Cerebellar nuclear complex (tissue), 1 donor: ENCODE data around the gene EFNB2.

Experiments used
- DNase-seq, 2 experiments: peaks; one replicate each; lab custom pipeline; 2025; lab: John Stamatoyannopoulos, UW

EFNB2 gene

DNA sequence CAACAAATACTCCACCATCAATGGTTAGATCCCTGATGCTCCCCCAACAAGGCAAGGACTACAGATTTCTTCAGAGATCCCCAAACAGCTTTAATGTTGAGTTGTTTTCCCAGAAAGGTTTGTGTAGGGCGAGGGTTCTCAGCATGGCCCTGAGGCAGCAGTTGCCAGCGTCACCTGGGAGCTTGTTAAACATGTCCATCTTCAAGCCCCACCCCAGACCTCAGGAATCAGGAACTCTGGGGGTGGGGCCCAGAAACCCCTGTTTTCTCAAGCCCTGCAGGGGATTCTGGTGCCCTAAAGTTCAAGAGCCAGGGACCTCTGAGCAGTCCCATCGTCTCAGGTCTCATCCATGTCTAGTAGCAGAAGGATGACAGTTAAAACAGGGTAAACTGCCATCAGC, 9.6 kb downstream of the EFNB2 start:
- no peak for DNase-seq

DNA sequence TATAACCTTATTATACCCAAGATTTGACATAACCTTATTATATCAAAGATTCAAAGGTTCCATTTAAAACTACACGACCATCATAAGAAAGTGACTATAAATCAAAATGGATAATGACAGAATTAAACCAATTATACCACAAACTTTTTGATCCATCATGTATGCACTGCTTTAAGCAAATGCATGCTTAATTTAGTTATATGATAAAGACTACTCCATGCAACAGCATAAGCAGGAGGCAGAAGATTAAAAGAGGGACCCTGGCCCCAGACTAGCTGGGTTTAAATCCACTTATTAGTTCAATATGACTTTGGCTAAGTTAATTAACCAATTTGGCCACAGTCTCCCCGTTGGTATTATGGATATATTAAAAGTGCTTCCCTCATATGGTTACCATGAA, 11.4 kb downstream of the EFNB2 start:
- DNase-seq = no peak

DNA sequence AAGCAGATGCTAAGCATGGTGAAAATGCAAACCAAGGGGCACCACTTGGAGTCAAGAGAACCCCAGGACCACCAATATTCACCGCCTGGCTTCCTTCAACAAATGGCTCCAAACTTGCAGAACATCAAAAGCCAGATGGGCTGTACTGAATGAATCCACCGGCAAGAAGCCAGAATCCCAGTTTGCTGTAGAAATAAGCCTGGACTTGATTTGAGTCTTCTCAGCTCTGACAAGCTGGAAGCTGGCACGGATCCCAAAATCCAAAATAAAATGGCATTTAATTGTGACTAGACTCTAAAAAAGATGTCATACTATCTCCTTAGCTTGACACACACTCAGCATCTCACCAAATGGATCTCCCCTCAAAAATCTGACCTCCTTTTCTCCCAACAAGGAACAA, 11.9 kb downstream of the EFNB2 start:
- no peak for DNase-seq

DNA sequence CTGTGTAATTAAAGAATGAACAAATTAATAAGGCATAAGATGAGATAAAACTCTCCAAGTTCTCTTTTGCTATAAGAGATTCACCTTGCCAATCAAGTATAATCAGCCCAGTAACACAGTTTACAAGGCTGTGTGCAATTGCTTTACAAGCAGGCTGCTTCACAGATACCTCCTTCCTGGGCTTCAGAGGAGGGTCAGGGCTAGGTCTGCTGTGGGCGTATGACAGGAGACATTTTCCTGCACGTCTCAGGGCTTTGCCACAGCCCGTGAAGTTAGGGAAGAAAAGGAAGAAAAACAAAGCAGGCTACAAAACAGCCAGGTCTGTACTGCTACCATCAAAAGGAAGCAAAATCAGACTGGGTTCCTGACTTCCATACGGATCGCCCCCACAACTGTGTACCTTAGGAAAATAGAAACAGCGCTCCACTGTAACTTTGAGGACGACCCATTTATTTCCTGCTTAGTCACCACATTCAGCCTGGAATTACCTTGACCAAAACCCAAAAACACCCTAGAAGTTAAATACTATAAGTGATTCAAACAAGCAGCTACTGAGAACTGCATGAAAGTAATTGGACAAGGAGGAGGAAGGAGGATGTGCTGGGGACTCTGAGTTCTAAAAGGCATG, 12.4 kb downstream of the EFNB2 start:
- no peak for DNase-seq

DNA sequence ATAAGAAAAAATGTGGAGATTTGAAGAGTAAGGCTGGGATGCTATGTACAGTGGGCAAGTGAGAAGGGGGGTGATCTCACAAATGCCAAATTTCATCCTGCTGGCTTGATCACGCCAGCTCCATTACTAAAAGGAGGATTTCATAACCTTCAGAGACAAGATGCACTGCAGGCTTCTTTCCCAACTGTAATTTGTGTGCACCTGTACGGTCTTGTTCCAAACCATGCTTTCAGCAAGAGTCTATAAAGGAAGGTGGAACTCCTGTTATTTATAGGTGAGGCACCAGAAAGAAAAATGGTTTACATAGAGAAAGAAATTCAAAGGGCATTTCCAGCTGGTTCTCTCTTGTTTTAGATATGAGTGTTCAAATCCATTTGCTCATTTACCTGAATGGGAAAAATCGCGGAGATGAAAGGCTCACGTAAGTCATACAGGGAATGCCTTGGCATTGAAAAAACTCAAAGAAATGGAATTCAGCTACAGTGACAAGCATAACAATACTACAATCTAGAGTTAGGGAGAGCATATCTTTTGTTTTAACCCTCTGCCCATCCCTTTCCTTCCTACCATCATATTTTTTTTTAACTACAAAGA, 13.3 kb downstream of the EFNB2 start:
- no peak for DNase-seq

DNA sequence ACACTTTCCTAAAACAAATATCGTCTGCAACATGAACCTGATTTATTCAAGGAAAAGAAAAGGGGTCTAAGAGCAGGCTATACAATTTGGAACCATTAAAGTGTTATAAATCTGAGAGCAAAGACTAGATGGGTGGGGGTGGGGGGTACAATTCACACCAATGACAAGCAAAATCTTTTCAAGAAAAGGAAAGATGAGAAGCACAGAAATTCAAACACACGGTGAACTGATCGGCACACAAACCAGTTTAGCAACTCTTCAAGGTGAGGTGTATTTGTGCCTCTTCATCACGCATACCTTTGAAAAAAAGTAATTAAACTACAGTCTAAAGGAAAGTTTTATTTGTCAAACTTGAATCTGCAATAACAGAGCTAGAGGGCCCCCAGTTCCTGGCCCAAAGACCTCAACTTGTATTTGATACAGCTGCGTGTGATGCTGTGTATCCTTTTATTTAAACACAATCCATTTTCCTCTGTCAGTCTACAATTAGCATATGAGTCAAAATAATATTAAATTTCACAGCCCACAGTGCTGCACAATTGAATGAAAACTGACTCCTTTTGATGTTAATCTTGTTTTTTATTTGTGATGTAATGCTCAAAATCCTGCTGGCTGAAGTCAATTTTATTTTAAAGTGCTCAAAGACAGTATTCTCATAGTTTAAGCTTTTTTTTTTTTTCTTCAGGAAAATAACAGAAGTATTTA, 14.2 kb downstream of the EFNB2 start:
- DNase-seq = no peak

DNA sequence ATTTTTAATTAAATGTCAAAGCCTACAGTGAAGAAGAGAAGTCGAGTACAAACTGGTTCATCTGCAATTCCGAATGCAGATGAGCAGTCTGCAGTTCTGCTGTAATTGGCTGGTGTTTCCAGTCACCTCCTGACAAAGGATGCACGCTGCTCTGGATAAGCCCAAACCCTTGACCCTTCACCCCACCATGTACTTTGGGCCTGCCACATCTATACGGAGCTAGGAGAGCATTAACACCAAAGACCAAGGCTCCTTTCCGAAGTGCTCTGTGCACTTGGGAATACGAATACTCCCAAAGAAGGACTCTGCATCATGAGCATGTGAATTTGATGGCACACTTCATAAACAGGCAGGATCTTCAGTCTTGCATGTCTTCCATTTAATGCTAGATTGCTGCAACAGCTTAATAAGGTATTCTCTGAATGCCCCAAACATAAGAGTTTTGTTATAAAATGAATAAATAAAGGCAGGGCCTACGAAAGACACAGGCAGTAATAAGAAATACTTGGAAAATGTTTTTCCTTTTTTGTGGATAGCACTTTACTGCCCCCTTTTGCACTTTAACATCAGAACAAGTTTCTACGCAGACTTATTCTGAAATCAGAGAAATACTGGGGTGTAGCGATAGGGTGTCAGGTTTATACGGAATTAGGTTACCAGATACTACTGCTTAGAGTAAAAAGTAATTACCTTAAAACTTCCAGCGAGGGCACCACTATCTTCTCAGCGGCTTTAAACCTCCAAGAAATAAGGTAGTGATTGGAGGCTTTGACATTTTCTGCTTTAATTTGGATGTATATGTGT, 15.0 kb downstream of the EFNB2 start:
- DNase-seq = no peak

DNA sequence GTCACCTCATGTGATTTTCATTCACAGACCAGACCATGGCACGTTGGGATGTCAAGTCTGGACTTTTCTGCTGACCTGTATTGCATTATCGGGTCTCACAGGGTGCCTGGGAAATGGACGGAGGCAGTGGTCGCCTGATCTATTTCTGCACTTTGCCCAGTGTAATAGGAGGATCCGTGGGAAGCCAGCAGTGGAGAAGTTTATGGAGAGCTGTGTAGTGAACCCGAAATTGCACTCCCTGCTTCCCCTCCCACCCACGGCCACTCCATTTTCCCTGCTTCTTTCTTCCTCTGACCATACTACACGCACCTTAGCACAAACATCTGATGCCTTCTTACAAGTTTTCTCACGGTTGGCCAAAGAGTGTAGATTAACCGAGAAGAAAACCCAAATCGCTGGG, 16.9 kb downstream of the EFNB2 start:
- no peak for DNase-seq

DNA sequence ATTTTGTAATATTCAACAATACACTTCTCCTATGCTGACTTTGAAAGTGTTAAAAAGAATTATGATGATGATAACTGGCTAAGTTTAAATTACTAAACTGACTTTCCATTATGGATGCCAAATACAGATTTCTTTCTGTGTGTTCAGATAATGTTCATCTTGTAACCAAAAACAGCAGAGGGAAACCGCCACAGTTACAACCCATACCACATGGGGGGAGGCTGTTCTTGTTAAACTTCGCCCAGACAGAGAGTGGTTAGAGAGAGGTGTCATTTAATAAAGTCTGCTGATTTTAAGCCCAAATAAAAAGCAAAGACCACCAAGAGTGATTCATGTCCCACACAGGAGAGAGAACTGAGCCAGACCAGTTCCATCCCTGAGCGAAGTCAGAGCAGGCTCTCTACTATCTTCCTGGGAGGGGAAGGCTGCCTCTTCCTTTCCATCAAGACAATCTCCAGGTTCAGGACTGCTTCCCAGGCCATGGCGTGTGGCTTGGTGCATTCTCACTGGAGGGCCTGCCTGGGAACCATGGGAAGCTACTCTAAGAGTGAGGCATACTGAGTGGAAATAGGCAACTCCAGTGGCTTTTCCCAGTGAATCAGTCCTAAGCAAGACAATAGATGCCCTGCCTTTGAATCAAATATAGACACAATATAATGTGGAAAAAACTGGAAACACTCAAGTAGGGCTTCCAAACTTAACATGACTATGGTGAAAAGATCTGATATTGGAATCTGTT, 18.2 kb downstream of the EFNB2 start:
- DNase-seq = no peak

DNA sequence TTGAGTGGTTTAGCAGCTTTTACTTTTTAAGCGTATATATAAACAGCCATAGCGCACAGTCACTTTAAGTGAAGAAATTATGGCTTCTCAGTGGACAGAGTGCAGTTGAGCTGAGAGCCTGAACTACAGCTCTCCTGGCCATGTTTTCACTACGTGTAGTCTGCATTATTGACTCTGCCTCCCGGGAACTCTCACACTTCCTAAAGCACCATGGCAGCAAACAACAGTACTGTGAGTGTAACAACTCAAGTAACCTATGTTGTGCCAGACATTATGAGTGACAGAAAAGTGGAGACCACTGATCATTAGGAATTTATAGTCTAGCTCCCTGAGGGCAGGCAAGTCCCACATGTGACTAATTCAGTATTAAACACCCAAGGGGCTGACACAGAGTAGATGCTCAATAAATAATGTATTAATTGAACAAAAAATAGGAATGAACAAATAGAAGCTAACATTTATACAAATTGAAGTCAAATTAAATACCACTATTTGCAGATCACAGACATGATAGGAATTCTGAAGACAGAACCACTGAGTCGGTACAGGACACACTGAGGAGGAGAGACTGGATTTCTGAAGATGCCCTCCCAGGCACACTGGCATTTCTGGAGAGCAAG, 19.7 kb downstream of the EFNB2 start:
- DNase-seq = no peak

DNA sequence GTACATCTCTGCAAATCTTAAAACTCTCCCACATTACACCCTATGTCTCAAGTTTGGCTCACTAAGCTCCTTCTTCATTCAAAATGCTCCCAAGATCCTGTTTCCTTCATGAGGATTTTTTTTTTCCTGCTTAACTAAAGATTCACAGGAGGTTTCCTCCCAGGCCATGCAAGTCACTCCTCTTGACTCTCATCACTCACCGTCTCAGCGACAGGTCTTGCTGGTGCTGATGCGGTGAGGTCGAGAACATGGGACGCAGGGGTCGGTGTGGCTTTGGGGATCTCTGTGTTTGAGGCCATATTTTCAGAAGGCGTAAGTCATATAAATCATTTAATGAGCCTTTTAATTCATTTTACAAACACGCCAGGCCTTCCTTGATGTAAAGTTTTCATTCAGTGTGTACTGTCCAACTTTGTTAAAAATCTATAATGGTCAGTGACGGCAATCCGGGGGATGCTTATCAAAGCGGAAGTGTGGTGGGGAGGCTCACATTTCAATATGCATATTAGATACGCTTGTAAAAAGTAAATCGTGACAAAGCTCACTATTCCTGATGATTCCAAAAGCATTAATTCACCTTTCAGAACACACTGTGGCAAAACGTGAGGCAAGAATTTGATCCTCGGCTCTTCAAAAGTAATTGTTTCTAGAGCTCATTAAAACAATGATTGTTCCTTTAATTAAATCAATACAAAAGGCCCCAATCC, 20.4 kb downstream of the EFNB2 start:
- no peak for DNase-seq

DNA sequence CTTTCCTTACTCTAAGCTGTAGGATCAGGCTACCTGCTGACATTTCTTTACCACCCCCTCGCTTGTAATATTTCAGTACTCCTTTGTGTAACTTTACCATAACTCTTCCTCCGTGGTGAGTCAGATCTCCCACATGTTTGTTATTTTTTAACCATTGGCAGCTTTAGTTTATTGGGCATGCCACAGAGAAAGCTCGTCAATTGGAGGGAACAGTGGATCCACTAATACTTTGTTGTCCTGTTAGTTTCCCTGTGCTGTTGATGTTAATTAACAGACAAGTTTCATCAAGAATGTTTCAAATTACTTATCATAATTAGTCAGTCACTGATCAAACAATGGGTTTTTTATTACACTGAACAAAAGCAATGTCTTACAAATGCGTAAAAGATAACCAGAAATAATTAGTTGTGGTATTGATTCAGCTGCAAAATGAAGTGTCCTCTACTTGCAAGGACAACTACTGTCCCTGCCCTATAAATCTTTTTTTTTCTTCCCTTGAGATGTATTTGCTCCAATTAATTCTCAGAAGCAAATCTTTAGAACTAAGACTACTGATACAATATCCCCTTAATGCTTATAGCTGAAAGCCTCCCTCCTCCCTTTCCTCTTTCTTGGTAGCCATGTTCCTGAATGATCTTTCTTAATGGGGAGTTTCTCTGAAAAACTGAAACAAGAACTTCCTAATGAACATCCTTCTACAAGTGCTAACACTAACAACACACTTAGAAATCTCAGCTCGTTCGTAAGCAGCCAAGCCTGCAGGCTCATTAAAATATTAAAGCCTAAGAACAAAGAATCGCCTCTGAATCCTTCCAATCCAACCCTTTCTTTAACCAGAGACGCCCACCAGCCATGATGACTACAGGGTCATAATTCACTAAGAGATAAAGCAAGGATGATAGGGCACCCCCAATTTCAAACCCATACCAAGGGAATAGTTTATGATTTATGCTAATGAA, 22.2 kb downstream of the EFNB2 start:
- no peak for DNase-seq

DNA sequence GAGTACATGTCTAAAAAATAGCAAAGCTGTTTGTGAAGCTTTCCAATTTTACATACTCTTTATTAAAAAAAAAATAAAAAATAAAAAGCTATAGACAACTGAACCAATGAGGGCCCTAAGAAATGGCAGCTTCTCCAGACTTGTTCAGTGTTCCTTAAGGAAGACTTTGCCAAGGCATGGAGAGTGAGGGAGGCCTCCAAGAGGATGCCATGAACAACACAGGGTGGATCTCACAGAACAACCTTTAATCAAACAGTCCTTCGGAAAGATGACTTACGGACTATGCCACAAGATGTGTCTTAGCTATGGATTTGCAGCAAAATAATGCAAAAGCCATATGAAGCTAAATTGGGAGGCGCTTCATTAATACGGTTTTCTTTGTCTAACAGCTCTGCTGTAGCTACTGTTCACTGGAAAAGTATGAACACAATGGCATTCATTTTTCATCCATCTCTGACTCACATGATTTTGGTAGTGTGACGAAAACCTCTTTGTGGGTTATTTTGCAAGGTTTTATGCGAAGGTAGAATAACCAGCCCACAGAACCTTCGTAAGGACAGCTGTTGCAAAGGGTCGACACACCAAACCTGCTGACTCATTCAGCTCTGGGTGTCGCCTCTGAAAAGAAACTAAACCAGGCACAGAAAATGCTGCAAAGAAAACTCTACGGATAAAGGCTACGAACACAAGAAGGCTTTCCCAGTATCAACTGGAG, 27.7 kb downstream of the EFNB2 start:
- no peak for DNase-seq

DNA sequence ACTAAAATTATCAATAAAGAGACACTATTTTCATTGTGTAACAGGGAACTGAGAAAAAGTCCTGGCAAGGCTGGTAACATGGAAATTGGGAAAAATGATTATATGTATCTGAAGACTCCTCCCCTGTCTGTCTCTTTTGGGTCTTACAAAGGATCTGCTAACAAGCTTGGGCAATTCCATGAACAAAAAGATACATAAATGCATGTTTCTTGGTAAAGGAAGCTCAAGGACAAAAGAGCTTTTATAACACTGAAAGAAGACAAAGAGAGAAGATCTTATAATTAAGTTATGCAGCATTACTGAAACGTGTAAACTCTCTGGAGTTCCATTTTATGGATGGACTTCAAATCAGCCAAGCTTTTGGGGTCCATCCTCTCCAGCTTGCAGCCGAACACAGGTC, 29.2 kb downstream of the EFNB2 start:
- DNase-seq = no peak

DNA sequence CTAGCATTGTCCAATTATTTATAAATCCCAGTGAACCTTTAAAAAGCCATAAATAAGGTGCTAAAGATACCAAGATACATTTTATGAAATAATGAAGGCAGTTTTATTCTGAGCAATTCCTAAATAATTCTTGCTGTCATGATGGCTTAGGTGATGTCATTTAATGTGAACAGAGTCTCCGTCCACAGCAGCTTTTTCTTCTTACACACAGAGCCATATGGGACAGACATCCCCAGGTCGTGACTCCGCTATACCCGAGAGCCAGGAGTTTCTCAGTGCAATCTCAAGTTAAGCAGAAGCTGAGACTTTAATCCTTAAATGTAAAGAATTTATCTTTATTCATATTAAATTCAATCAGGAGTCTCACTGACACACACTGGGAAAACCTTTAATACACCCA, 29.7 kb downstream of the EFNB2 start:
- no peak for DNase-seq

DNA sequence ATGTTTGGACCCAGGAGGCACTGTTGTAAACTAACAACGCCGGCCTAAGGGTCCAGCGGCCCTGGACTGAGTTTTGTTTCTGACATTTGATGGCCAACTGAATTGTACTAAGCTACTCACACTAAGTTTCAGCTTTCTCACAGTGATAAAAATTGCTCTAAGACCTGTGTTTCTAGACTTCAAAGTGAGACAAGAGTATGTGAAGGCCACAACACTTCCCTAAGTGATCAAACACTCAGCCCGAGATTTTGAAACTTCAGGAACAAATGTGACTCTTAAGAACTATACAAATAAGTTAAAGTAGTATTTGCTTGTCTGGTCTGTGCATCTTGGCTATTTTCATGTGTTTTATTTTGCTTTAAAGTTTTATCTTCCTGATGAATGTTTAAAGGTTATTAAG, 30.2 kb downstream of the EFNB2 start:
- no peak for DNase-seq

DNA sequence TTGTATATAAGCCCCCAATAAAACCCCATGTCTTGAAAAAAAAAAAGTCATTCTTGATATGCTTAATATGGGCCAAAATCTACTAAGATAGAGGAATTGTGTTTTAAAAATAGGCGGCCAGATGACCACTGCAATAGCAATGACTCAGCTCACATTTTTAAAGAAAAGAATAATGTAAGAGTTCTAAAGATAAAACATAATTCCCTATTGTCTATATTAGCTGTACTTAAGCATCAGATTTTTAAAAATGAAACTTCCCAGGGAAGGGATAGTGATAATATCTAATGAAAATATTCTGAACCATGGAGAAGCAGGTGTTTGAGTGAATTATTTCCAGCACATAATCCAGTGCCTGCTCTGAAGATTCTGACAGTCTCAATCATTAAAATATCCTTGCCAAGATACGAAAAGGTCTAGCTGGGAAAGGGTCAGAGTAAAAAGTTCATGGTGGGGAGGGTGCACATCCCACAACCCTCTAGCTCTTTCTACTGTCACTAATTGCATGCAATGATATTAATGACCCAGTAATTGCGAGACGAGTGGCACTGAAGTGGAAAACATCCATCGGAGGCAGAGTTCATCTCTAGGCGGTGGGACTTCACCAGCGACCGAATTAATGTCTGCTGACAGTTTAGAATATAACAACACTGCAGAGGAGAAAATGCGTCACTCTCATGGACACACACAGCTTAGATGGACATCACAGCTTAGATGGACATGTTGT, 31.6 kb downstream of the EFNB2 start:
- DNase-seq = no peak

DNA sequence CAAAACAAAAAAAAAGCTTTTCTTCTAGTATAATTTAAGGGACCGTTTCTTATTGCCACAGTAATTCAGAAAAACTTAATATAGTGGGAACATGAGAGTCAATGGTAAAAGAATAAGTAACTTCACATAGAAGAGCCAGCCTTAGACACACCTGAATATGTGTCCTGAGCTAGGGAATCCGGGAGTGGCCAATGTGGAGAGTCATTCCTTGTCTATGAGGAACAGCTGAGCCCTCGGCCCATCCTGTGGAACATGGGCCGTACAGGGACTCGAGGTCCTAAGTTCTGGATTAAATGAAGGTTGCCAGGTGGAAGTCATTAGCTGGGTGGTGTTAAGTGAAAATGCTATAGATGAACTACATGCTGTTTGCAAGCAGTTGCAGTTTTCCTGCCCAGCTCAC, 32.2 kb downstream of the EFNB2 start:
- DNase-seq = no peak

DNA sequence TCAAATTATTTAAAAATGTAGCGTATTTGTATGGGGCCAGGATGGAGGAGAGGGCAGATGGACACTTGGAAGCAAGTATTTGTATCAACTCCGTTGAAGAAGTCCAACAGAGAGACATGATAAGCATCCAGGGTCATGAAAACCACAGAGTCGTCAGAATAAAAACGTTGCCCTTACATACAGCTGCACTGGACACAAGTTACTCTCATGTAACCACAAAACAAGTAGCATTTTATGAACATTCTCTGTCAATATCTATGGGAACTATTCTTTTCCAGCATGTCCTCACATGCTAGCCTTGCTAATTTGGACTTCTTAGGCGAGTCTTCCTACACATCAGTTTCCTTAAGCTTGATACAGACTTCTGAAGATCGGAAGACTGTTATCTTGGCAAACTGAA, 35.0 kb downstream of the EFNB2 start:
- no peak for DNase-seq
